ENCODE measurements around the gene FSD1. TPM values are rescaled to one million over a fixed set of nuclear protein-coding genes. Genes with fewer than 3 reads are reported as not detected.

The FSD1 gene
- total RNA-seq, 1 donor from 2014 or later: 48.3 TPM

DNA sequence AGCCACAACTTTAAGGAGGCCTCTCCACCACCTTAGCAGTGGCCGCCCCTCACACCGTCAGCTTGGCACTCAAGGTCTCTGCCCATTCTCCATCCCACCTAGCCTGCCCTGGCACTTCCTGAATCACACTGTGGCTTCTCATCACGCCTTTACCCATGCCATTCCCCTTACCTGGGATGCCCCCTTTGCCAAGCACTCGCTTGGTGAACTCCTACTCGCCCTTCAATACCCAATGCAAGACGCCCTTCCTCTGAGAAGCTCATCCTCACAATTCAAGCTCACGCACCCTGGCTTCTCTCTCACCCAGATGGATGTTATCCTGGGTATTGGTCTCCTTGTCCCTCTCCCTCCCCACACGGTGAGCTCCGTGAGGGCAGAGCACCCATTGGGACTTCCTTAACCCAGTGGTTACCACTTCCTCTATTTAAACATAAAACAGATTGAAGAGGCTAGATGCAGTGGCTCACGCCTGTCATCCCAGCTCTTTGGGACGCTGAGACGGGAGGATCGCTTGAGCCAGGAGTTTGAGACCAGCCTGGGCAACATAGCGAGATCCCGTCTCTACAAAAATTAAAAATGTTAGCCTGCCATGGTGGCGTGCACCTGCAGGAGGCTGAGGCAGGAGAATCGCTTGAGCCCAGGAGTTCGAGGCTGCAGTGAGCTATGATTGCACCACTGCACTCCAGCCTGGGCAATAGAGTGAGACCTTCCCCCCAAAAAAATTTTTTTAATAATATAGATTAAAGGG is 38.0 kb upstream of the FSD1 start:
- H3F3A ChIP-seq (ENCODE audit: low read depth): peaks cover 6% of the 10 kb centered on the region
- no peak overlapping the region for H3K9ac ChIP-seq
- no peak overlapping the region for H3K27ac Mint-ChIP-seq
- TF ChIP-seq EZH2 (IDR thresholded peaks at IDR 0.05): no peak
- TF ChIP-seq, protein P1, sequence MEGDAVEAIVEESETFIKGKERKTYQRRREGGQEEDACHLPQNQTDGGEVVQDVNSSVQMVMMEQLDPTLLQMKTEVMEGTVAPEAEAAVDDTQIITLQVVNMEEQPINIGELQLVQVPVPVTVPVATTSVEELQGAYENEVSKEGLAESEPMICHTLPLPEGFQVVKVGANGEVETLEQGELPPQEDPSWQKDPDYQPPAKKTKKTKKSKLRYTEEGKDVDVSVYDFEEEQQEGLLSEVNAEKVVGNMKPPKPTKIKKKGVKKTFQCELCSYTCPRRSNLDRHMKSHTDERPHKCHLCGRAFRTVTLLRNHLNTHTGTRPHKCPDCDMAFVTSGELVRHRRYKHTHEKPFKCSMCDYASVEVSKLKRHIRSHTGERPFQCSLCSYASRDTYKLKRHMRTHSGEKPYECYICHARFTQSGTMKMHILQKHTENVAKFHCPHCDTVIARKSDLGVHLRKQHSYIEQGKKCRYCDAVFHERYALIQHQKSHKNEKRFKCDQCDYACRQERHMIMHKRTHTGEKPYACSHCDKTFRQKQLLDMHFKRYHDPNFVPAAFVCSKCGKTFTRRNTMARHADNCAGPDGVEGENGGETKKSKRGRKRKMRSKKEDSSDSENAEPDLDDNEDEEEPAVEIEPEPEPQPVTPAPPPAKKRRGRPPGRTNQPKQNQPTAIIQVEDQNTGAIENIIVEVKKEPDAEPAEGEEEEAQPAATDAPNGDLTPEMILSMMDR (IDR thresholded peaks at IDR 0.05): no peak
- H2AFZ ChIP-seq (replicated peaks): no peak overlapping the region
- H4K20me1 ChIP-seq (ENCODE audit: low read depth): peaks cover 5% of the 10 kb centered on the region
- H3K4me1 Mint-ChIP-seq: peaks cover 4% of the 10 kb centered on the region
- H3K27ac ChIP-seq: no peak overlapping the region
- H3K9me3 Mint-ChIP-seq: no peaks in the 10 kb centered on the region
- no peak overlapping the region for H3K4me2 ChIP-seq
- H3K9me3 ChIP-seq (ENCODE audit: low read depth): no peaks in the 10 kb centered on the region
- no peak for DNase-seq (ENCODE audit: low spot score)
- no peak overlapping the region for H3K4me3 Mint-ChIP-seq
- H3K27me3 ChIP-seq: no peaks in the 10 kb centered on the region
- peaks cover 6% of the 10 kb centered on the region for H3K27me3 Mint-ChIP-seq (ENCODE audit: insufficient read depth, low read depth)
- H3K4me1 ChIP-seq: no peaks in the 10 kb centered on the region
- H3K79me2 ChIP-seq (ENCODE audit: low read depth): no peaks in the 10 kb centered on the region
- no peak overlapping the region for H3K4me3 ChIP-seq
- no peaks in the 10 kb centered on the region for H3K36me3 ChIP-seq
- H3K36me3 Mint-ChIP-seq: no peaks in the 10 kb centered on the region

DNA sequence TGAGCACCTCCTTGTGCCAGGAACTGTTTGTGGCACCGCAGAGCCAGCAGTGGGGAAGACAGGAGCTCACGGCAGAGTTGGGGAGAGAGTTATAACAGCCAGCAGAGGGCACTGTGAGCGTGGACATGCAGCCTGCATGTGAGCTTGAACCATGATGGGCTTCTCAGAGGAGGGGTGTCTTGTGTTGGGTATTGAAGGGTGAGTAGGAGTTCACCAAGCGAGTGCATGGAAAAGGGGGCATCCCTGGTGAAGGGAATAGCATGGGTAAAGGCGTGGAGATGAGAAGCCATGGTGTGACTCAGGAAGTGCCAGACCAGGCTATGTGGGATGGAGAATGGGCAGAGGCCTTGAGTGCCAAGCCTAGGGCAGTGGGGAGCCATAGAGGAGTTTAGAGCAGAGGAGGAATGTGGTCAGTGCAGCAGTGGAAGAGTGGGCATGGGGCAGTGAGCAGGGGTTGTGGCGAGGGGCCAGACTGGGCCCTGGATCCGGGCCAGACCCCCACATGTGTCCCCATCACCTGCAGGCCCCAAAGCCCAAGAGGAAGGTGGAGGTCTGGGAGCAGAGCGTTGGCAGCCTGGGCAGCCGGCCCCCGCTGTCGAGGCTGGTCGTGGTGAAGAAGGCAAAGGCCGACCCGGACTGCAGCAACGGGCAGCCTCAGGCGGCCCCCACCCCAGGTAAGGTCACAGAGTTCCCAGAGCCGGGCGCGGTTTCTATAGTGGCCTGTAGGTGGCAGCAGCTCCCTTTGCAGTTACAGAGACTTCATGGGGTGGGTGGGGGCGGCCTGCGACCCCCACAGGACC is 37.1 kb upstream of the FSD1 start:
- Histone ChIP-seq H4K20me1 (ENCODE audit: low read depth) (peaks cover 5% of the 10 kb centered on the region), H3K9me3 (ENCODE audit: low read depth) (no peaks in the 10 kb centered on the region), H3K4me1 (no peaks in the 10 kb centered on the region), H3K27ac (no peak overlapping the region), H3K79me2 (ENCODE audit: low read depth) (no peaks in the 10 kb centered on the region), H3K27me3 (no peaks in the 10 kb centered on the region), H3K4me3 (no peak overlapping the region), H2AFZ (replicated peaks) (no peak overlapping the region), H3K4me2 (no peak overlapping the region), H3K9ac (no peak overlapping the region), H3F3A (ENCODE audit: low read depth) (peaks cover 6% of the 10 kb centered on the region), H3K36me3 (no peaks in the 10 kb centered on the region)
- TF ChIP-seq EZH2 (IDR thresholded peaks at IDR 0.05): no peak
- TF ChIP-seq, protein P1 (IDR thresholded peaks at IDR 0.05): peak; percentile 80
- no peak for TF ChIP-seq EZH2phosphoT487 (IDR thresholded peaks at IDR 0.05)
- DNase-seq (ENCODE audit: low spot score): peak; percentile 87
- Mint-ChIP-seq H3K4me1 (peaks cover 4% of the 10 kb centered on the region), H3K9me3 (no peaks in the 10 kb centered on the region), H3K4me3 (peak overlapping the region; percentile 38), H3K27me3 (ENCODE audit: insufficient read depth, low read depth) (peaks cover 6% of the 10 kb centered on the region), H3K36me3 (peaks cover 2% of the 10 kb centered on the region), H3K27ac (no peak overlapping the region)

DNA sequence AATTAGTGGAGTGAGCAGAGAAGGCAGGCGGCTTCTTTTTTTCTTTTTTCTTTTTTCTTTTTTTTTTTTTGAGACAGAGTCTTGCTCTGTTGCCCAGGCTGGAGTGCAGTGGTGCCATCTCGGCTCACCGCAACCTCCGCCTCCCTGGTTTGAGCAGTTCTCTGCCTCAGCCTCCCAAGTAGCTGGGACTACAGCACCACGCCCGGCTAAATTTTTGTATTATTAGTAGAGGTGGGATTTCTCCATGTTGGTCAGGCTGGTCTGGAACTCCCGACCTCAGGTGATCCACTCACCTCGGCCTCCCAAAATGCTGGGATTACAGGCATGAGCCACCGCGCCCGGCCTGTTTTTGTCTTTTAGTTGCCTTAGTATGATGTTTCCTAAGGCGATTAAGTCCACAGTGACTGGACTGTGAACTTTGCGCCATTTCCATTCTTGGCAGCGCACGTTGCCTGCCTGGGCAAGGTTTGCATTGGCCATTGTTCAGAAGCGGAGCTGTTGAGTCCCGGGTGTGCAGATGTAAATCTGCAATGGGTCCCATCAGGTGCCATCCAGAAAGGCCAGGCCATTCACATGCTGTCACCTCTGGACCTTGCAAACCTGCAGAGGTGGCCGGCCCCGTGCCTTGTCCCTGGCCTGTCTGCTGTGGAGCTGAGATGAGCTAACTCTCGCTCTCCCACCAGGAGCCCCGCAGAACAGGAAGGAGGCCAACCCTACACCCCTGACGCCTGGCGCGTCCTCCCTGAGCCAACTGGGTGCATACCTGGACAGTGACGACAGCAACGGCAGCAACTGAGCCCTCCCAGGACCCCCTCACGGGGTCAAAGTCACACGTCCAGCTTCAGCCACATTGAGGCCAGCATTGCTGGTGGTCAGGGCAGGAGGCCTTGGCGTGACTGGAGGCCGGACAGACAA is 36.2 kb upstream of the FSD1 start:
- Mint-ChIP-seq H3K9me3 (no peaks in the 10 kb centered on the region), H3K4me3 (no peak overlapping the region), H3K27ac (no peak overlapping the region), H3K27me3 (ENCODE audit: insufficient read depth, low read depth) (peaks cover 6% of the 10 kb centered on the region), H3K36me3 (peaks cover 2% of the 10 kb centered on the region), H3K4me1 (peaks cover 4% of the 10 kb centered on the region)
- TF ChIP-seq EZH2 (IDR thresholded peaks at IDR 0.05) (no peak), EZH2phosphoT487 (IDR thresholded peaks at IDR 0.05) (no peak)
- TF ChIP-seq, protein P1 (IDR thresholded peaks at IDR 0.05): no peak
- Histone ChIP-seq H2AFZ (replicated peaks) (no peak overlapping the region), H3K27me3 (no peaks in the 10 kb centered on the region), H3K27ac (no peak overlapping the region), H4K20me1 (ENCODE audit: low read depth) (peaks cover 5% of the 10 kb centered on the region), H3K9me3 (ENCODE audit: low read depth) (no peaks in the 10 kb centered on the region), H3K36me3 (no peaks in the 10 kb centered on the region), H3K9ac (no peak overlapping the region), H3K4me2 (no peak overlapping the region), H3K4me1 (no peaks in the 10 kb centered on the region), H3K4me3 (no peak overlapping the region), H3K79me2 (ENCODE audit: low read depth) (no peaks in the 10 kb centered on the region), H3F3A (ENCODE audit: low read depth) (peaks cover 6% of the 10 kb centered on the region)
- DNase-seq (ENCODE audit: low spot score): no peak
